K562 (cell line): ENCODE data around the gene TLE6. TPM values are rescaled to one million over a fixed set of nuclear protein-coding genes. Genes with fewer than 3 reads are reported as not detected.

Source experiments
- EP400 ChIP-seq: fragments of 450-650 bp; IDR thresholded peaks from 2 replicates; pipeline ENCODE4 v1.6.1; 2017; ENCODE audit warnings: antibody characterized with exemption, mild to moderate bottlenecking, moderate library complexity
- FOS ChIP-seq: IDR thresholded peaks from 3 replicates; pipeline ENCODE4 v1.6.1; 2011; ENCODE audit not compliant: insufficient read length; ENCODE audit errors: extremely low read depth
- HEY1 ChIP-seq: fragments of 250-450 bp; sonication (Bioruptor Pico); IDR thresholded peaks from 2 replicates; pipeline ENCODE4 v1.5.0; 2020; ENCODE audit warnings: mild to moderate bottlenecking, moderate library complexity, borderline replicate concordance
- MYNN ChIP-seq, 2 experiments: sonication (generic); formaldehyde crosslinking in 1 of 2; IDR thresholded peaks; 2 replicates each; pipeline versions ENCODE4 v1.5.0 to v1.6.1; 2016 to 2020; ENCODE audit warnings: antibody characterized with exemption in 1 of 2, missing genetic modification reagents in 1 of 2
- SLC30A9 ChIP-seq: fragments of 250-450 bp; sonication (Bioruptor Pico); IDR thresholded peaks from 2 replicates; pipeline ENCODE4 v1.8.0; 2022; ENCODE audit warnings: mild to moderate bottlenecking, moderate library complexity
- SP2 ChIP-seq: IDR thresholded peaks from 2 replicates; pipeline ENCODE4 v1.6.1; 2011; ENCODE audit warnings: mild to moderate bottlenecking, low read depth, low read length, moderate library complexity; ENCODE audit not compliant: poor library complexity, severe bottlenecking; ENCODE audit errors: extremely low read depth
- TFE3 ChIP-seq: fragments of 450-650 bp; formaldehyde crosslinking; IDR thresholded peaks from 2 replicates; pipeline ENCODE4 v1.4.0; 2020; ENCODE audit warnings: mild to moderate bottlenecking, mixed read lengths
- ZFP36 ChIP-seq: fragments of 150-350 bp; IDR thresholded peaks from 2 replicates; pipeline ENCODE4 v1.6.1; 2018; ENCODE audit warnings: low read length, low read depth; ENCODE audit not compliant: partially characterized antibody
- ZNF589 ChIP-seq: fragments of 200-800 bp; sonication (Bioruptor generic); IDR thresholded peaks from 2 replicates; pipeline ENCODE4 v1.6.1; 2016; ENCODE audit warnings: low read depth, missing genetic modification characterization, missing compliant biosample characterization
- polyA plus RNA-seq, 8 experiments: library from polyadenylated mRNA; depleted of rRNA in 4 of 8; stranded (reverse) in 5 of 8; unstranded in 3 of 8; fragments of >200 nt; fragmentation: Nextera tagmentation in 2 of 8; fragmentation: Illumina TruSeq in 1 of 8; extraction: Ambion mirVana in 2 of 8; extraction: Trizol in 1 of 8; gene quantifications; 2 replicates each; pipeline versions ENCODE4 v1.2.1 to v1.2.3, GENCODE V29; 2011 to 2014; ENCODE audit warnings: inconsistent platforms in 1 of 8, missing spikeins in 1 of 8
- total RNA-seq, 7 experiments: library from RNA; depleted of rRNA in 6 of 7; stranded (reverse); fragments of >200 nt in 6 of 7; fragmentation: Illumina TruSeq in 2 of 7; extraction: Trizol in 2 of 7; gene quantifications; 2 replicates each; pipeline versions ENCODE4 v1.2.1 to v1.2.3, GENCODE V29; 2011 to 2021; ENCODE audit warnings: low replicate concordance in 1 of 7
- TF ChIP-seq, protein P1 (sequence below): fragments of 450-650 bp; IDR thresholded peaks from 2 replicates; pipeline ENCODE4 v1.6.1; 2016
- TF ChIP-seq, protein P2 (sequence below), 2 experiments: fragments of 450-650 bp; IDR thresholded peaks; 2 replicates each; pipeline ENCODE4 v1.6.1; 2016; ENCODE audit warnings: mild to moderate bottlenecking in 2 of 2, borderline replicate concordance in 1 of 2, low read depth in 1 of 2, moderate library complexity in 1 of 2

Gene TLE6
- total and polyA plus RNA-seq, 9 of the 15 experiments (the other 6 are each of a cell fraction or from before 2014, with no cell fraction given), result 1.1 to 6.1 (median 2.5) TPM

DNA sequence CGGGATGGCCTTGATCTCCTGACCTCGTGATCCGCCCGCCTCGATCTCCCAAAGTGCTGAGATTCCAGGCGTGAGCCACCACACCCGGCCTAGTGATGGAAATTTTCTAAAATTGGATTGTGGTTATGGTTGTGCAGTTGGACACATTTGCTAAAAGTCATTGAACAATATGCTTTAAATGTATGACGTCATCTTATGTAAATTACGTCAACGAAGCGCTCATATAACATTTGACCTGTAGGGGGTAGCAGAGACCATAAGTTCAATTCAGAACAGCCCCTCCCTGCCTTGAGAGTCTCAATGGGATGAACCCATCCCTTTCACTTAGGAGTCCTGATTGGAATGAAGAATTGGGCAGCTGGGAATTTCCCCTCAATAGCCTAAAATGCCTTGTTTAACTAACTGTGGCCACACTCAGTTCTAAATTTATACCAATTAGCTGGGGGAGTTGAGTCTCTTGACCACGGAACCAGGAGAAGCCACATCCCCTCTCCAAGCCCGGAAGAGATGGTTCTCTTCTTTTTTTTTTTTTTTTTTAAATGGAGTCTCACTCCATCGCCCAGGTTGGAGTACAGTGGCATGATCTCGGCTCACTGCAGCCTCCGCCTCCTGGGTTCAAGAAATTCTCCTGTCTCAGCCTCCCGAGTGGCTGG lies 15.2 kb upstream of the TLE6 start (continued):
- no peak for TF ChIP-seq ZFP36
- no peak for TF ChIP-seq MYNN (IDR thresholded peaks at IDR 0.05)
- TF ChIP-seq MYNN (CRISPR knock-in tag; IDR thresholded peaks at IDR 0.05), result no peak
- 0 out of 2 replicates have a peak, but pooled peaks have one; percentile 35 for TF ChIP-seq SLC30A9 (CRISPR knock-in tag)
- no peak for TF ChIP-seq SP2
- peak; percentile 63 for TF ChIP-seq EP400
- TF ChIP-seq ZNF589 (CRISPR knock-in tag), result no peak
- TF ChIP-seq, protein P1, sequence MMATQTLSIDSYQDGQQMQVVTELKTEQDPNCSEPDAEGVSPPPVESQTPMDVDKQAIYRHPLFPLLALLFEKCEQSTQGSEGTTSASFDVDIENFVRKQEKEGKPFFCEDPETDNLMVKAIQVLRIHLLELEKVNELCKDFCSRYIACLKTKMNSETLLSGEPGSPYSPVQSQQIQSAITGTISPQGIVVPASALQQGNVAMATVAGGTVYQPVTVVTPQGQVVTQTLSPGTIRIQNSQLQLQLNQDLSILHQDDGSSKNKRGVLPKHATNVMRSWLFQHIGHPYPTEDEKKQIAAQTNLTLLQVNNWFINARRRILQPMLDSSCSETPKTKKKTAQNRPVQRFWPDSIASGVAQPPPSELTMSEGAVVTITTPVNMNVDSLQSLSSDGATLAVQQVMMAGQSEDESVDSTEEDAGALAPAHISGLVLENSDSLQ, result no peak
- peak; percentile 11; the same call in 1 of the 2 replicates for TF ChIP-seq TFE3 (CRISPR knock-in tag)
- no peak for TF ChIP-seq HEY1 (CRISPR knock-in tag)
- TF ChIP-seq, protein P2, sequence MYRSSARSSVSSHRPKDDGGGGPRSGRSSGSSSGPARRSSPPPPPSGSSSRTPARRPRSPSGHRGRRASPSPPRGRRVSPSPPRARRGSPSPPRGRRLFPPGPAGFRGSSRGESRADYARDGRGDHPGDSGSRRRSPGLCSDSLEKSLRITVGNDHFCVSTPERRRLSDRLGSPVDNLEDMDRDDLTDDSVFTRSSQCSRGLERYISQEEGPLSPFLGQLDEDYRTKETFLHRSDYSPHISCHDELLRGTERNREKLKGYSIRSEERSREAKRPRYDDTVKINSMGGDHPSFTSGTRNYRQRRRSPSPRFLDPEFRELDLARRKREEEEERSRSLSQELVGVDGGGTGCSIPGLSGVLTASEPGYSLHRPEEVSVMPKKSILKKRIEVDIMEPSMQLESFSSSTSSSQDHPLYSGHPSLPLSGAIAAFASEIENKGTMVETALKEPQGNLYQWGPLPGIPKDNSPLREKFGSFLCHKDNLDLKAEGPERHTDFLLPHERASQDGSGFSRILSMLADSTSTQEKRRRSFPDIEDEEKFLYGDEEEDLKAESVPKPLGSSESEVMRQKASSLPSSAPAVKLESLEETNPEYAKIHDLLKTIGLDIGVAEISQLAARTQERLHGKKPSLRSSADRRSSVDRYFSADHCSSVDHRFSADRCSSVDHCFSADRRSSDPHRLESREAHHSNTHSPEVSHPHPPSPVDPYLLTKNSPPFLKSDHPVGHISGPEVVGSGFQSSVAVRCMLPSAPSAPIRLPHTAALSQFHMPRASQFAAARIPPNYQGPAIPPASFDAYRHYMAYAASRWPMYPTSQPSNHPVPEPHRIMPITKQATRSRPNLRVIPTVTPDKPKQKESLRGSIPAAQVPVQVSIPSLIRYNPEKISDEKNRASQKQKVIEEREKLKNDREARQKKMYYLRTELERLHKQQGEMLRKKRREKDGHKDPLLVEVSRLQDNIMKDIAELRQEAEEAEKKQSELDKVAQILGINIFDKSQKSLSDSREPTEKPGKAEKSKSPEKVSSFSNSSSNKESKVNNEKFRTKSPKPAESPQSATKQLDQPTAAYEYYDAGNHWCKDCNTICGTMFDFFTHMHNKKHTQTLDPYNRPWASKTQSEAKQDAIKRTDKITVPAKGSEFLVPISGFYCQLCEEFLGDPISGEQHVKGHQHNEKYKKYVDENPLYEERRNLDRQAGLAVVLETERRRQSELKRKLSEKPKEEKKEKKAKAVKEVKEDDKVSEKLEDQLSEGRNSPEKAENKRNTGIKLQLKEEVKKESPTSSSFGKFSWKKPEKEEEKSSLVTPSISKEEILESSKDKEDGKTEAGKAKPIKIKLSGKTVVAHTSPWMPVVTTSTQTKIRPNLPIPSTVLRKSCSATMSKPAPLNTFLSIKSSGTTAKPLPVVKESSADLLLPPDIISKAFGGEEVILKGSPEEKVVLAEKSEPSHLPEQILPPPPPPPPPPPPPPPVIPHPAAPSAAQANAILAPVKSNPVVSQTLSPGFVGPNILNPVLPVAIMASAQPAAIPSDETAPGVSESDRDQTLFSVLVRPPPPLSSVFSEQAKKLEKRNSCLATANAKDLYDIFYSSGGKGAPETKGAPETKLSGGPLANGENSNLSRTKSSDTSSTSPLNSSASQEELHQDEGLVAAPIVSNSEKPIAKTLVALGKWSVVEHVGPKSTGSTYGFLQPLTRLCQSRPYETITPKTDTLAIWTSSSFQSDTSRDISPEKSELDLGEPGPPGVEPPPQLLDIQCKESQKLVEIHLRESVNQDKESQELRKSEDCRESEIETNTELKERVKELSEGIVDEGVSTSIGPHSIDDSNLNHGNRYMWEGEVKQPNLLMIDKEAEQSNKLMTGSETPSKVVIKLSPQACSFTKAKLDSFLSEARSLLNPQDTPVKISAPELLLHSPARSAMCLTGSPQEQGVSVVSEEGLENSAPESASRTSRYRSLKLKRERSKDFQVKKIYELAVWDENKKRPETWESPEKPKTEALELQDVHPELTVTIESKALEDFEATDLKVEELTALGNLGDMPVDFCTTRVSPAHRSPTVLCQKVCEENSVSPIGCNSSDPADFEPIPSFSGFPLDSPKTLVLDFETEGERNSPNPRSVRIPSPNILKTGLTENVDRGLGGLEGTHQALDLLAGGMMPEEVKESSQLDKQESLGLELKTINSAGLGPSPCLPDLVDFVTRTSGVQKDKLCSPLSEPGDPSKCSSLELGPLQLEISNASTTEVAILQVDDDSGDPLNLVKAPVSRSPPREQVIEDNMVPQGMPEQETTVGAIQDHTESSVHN (IDR thresholded peaks at IDR 0.05; ENCODE audit: borderline replicate concordance in 1 of 2, low read depth in 1 of 2), result no peak
- TF ChIP-seq FOS, result no peak
